Measurements from ENCODE around the gene ERCC6L2. TPM values are rescaled to one million over a fixed set of nuclear protein-coding genes. Genes with fewer than 3 reads are reported as not detected.

The ERCC6L2 gene
- polyA plus RNA-seq, 6 donors from 2014 or later: 19.5 to 40.7 (median 26.8) TPM

DNA sequence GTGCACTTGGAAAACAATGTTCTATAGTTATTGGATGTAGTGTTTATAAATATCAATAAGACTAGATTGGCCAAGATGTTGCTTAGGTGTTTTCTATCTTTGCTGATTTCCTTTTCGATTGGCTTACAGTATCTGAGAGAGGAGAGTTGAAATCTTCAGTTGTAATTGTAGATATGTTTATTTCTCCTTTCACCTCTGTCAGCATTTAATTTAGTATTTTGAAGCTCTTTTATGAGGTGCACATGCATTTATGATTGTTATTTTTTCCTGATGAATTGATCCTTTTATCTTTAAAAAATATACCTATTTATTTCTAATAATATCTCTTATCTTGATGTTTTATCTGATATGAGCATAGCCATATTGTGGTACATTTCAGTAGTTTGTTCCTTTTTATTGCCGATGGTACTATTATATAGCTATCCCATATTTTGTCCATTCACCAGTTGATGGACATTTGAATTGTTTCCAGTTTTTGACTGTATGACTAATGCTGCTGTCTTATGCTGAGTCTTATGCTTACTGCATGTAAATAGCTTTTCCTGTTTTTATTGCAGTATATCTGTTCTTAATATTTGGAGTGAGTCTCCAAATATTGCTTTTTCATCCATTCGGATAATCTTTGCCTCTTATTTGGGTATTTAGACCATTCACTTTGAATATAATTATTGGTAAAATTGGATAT lies 34.7 kb downstream of the ERCC6L2 start:
- DNase-seq (no peak), ATAC-seq (ENCODE audit: low read depth in 2 of 2) (no peak)
- Mint-ChIP-seq H3K27me3 (no peaks in the 10 kb centered on the region), H3K27ac (no peak overlapping the region), H3K36me3 (peaks cover 10 to 12% of the 10 kb centered on the region in 2 donors), H3K4me3 (no peak overlapping the region), H3K4me1 (peaks cover 0 to 3% (median 0%) of the 10 kb centered on the region in 3 donors), H3K9me3 (no peaks in the 10 kb centered on the region)

GRCh38 chr9:95910770-95911340 lies 35.4 kb downstream of the ERCC6L2 start:
- peak overlapping the region in 1 of 6 donors; percentile 67 for H3K27ac Mint-ChIP-seq
- H3K27me3 Mint-ChIP-seq: no peaks in the 10 kb centered on the region
- no peak overlapping the region for H3K4me3 Mint-ChIP-seq
- ATAC-seq (ENCODE audit: low read depth in 2 of 2) (no peak), DNase-seq (no peak)
- peaks cover 0 to 3% (median 0%) of the 10 kb centered on the region in 3 donors for H3K4me1 Mint-ChIP-seq
- H3K9me3 Mint-ChIP-seq: no peaks in the 10 kb centered on the region
- H3K36me3 Mint-ChIP-seq: peaks cover 9 to 14% of the 10 kb centered on the region in 2 donors

DNA sequence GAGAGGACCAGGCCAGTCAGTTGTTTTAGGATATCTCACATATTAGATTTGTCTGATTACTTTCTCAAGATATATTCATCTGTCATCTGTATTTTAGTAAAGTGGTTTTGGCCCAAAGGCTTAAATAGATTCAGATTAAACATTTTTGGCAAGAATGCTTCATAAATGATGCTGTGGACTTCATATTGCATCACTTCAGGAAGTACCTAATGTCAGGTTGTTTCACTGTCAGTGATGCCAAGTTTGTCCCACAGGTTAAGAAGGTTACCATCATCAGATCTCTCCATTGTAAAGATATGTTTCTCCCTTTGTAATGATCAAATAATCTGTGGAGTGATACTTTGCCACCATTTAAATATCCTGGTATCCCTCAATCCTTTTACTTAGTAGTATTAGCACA lies 37.3 kb downstream of the ERCC6L2 start:
- Mint-ChIP-seq H3K4me3 (no peak overlapping the region), H3K27me3 (no peaks in the 10 kb centered on the region), H3K36me3 (peaks cover 7 to 28% of the 10 kb centered on the region in 2 donors), H3K9me3 (no peaks in the 10 kb centered on the region), H3K27ac (no peak overlapping the region), H3K4me1 (peaks cover 0 to 3% (median 0%) of the 10 kb centered on the region in 3 donors)
- DNase-seq (no peak), ATAC-seq (ENCODE audit: low read depth in 2 of 2) (no peak)

DNA sequence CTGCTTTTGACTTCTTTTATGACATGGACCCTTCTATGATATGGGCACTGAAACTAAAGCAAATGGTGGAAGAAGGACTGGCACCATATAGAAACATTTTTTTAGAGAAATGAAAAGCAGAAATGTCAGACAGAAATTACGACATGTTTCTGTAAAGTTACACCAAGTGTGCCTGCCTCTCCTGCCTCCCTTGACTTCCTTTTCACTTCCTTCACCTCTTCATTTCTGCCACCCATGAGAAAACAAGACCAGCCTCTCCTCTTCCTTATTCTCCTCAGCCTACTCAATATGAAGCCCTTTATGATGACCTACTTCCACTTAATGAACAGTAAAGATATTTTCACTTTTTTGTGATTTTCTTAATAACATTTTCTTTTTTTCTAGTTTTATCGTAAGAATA lies 44.5 kb downstream of the ERCC6L2 start:
- Mint-ChIP-seq H3K4me3 (no peak overlapping the region), H3K9me3 (no peaks in the 10 kb centered on the region), H3K4me1 (peaks cover 4 to 11% (median 4%) of the 10 kb centered on the region in 3 donors), H3K27me3 (no peaks in the 10 kb centered on the region), H3K36me3 (peaks cover 9 to 23% of the 10 kb centered on the region in 2 donors), H3K27ac (peak overlapping the region in 5 of 6 donors; percentile 45 to 88 (median 73))
- DNase-seq (no peak), ATAC-seq (ENCODE audit: low read depth in 2 of 2) (no peak)

GRCh38 chr9:95923794-95924193 lies 48.3 kb downstream of the ERCC6L2 start:
- no peak overlapping the region for H3K4me3 Mint-ChIP-seq
- peaks cover 4 to 11% (median 4%) of the 10 kb centered on the region in 3 donors for H3K4me1 Mint-ChIP-seq
- no peaks in the 10 kb centered on the region for H3K27me3 Mint-ChIP-seq
- DNase-seq (no peak), ATAC-seq (ENCODE audit: low read depth in 2 of 2) (no peak)
- no peaks in the 10 kb centered on the region for H3K9me3 Mint-ChIP-seq
- peaks cover 9 to 15% of the 10 kb centered on the region in 2 donors for H3K36me3 Mint-ChIP-seq
- no peak overlapping the region for H3K27ac Mint-ChIP-seq

DNA sequence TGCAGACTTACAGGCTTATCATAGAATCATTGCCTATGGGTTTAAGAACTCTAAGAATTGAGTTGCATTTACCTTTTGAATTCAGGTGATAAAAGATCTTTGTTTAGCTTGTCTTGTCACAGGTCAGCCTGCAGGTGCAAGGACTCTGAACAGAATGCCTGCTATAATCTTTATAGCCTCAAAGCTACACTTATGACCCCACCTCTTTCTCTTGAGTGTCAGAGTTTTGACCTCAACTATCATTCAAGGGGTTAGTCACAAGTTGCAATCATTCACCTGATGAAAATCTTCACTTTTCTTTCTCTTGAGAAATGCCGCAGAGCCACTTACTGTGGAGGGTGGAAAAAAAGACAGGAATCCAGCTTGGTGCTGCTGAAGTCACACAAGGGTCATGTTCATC lies 49.5 kb downstream of the ERCC6L2 start:
- Mint-ChIP-seq H3K9me3 (no peaks in the 10 kb centered on the region), H3K27ac (no peak overlapping the region), H3K36me3 (peaks cover 13 to 23% of the 10 kb centered on the region in 2 donors), H3K4me3 (no peak overlapping the region), H3K4me1 (peaks cover 2 to 4% (median 3%) of the 10 kb centered on the region in 3 donors), H3K27me3 (no peaks in the 10 kb centered on the region)
- ATAC-seq (ENCODE audit: low read depth in 2 of 2) (no peak), DNase-seq (no peak)

DNA sequence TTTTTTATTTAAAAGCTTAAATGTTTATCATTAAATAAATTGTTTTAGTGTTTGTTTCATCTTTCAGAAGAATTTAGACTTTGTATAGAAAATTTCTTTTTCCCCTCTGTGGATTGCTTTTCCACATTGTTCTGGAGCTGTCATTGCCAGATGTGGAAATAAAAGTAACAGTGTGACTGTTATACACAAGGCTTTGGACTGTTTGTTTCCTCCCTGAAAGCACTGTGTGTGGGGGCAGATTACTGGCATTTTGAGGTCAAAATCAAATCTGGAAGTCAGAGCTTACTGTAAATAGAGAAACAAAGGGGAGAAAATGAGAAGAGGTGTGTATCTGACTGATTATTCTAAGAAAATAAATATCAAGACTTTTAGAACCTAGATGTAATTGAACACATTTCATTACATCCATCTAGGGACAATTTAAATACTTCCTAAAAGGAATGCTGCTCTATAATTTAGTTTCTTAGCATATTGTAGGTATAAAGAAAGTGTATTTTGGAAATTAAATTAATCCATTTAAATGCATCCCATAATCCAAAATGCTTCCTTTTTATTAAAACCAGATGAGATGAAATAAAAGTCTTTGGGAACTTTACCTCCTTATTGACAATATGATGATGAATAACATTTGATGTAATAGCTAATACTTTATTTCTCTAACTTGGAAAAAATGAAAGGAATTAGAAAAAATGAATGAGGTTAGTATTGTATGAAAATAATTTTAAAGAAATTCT lies 51.9 kb downstream of the ERCC6L2 start:
- no peak overlapping the region for H3K4me3 Mint-ChIP-seq
- DNase-seq (no peak), ATAC-seq (ENCODE audit: low read depth in 2 of 2) (no peak)
- peaks cover 36 to 45% of the 10 kb centered on the region in 2 donors for H3K36me3 Mint-ChIP-seq
- no peak overlapping the region for H3K27ac Mint-ChIP-seq
- no peaks in the 10 kb centered on the region for H3K9me3 Mint-ChIP-seq
- H3K27me3 Mint-ChIP-seq: no peaks in the 10 kb centered on the region
- no peaks in the 10 kb centered on the region for H3K4me1 Mint-ChIP-seq

DNA sequence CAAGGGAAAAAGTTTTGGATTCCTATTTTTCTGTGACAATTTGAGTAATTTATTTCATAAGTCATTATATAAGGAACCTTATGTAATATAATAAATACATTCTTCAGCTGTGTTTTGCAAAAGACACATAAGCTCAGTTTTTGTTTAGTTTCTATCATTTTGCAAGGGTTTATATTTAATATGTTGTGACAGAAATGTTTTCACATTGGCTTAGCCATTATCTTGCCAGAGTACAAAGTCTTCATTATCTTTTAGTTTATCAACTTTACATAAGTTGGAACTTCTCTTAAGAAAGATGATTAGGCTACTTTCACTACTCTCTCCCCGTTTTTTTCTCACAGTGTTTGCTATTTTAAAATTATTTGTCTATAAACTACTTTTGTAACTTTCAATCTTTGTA lies 54.8 kb downstream of the ERCC6L2 start:
- no peaks in the 10 kb centered on the region for H3K27me3 Mint-ChIP-seq
- no peak overlapping the region for H3K27ac Mint-ChIP-seq
- H3K36me3 Mint-ChIP-seq: peaks cover 53 to 61% of the 10 kb centered on the region in 2 donors
- ATAC-seq (ENCODE audit: low read depth in 2 of 2): no peak
- no peak overlapping the region for H3K4me3 Mint-ChIP-seq
- H3K9me3 Mint-ChIP-seq: peaks cover 0 to 2% (median 0%) of the 10 kb centered on the region in 7 donors
- no peak for DNase-seq
- H3K4me1 Mint-ChIP-seq: no peaks in the 10 kb centered on the region

- no peak for ATAC-seq (ENCODE audit: low read depth in 2 of 2)
- peaks cover 68 to 76% of the 10 kb centered on the region in 2 donors for H3K36me3 Mint-ChIP-seq
- H3K4me3 Mint-ChIP-seq: no peak overlapping the region
- no peaks in the 10 kb centered on the region for H3K27me3 Mint-ChIP-seq
- H3K9me3 Mint-ChIP-seq: peaks cover 0 to 25% (median 13%) of the 10 kb centered on the region in 7 donors
- no peaks in the 10 kb centered on the region for H3K4me1 Mint-ChIP-seq
- H3K27ac Mint-ChIP-seq: peak overlapping the region in 2 of 6 donors; percentile 0 to 40
- DNase-seq: no peak
These were observed 60.5 kb downstream of the ERCC6L2 start for GRCh38 chr9:95935861-95936578.

GRCh38 chr9:95936579-95937075 lies 61.1 kb downstream of the ERCC6L2 start:
- H3K4me3 Mint-ChIP-seq: no peak overlapping the region
- H3K4me1 Mint-ChIP-seq: no peaks in the 10 kb centered on the region
- H3K27me3 Mint-ChIP-seq: no peaks in the 10 kb centered on the region
- peaks cover 68 to 72% of the 10 kb centered on the region in 2 donors for H3K36me3 Mint-ChIP-seq
- no peak for DNase-seq
- no peak overlapping the region for H3K27ac Mint-ChIP-seq
- peaks cover 0 to 25% (median 13%) of the 10 kb centered on the region in 7 donors for H3K9me3 Mint-ChIP-seq
- ATAC-seq (ENCODE audit: low read depth in 2 of 2): no peak

DNA sequence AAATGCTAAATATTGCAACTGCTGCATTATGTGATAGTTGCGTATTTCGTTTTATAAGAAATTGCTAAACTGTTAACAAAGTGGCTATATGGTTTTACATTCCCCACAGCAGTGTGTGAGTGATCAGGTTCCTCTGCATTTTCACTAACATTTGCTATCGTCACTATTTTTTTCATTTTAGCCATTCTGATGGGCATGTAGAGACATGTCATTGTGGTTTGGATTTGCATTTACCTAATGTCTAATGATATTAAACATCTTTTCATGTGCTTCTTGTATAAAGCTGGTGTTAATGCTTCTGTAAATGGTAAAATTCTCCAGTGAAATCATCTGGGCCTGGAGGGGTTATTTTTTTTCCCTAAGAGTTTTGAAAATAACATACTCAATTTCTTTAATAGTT lies 61.6 kb downstream of the ERCC6L2 start:
- no peak overlapping the region for H3K4me3 Mint-ChIP-seq
- H3K27ac Mint-ChIP-seq: no peak overlapping the region
- H3K9me3 Mint-ChIP-seq: peaks cover 0 to 25% (median 13%) of the 10 kb centered on the region in 7 donors
- no peaks in the 10 kb centered on the region for H3K27me3 Mint-ChIP-seq
- DNase-seq (no peak), ATAC-seq (ENCODE audit: low read depth in 2 of 2) (no peak)
- H3K36me3 Mint-ChIP-seq: peaks cover 70 to 72% of the 10 kb centered on the region in 2 donors
- no peaks in the 10 kb centered on the region for H3K4me1 Mint-ChIP-seq

DNA sequence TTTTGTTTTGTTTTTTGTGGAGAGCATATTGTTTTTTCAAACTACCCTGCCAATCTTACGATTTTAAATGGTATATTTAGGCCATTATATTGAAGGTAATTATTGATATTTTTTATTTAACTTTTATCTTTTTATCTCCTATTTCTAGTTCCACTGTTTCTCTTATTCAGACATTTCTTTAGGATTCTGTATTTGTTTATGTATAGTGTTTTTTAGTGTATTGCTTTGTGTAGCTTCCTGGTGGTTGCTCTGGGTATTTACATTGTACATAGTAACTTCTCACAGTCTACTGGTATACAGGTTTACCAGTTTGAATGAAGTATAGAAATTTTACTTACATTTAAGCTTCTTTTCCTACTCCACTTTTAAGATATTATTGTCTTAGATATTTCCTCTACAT lies 63.2 kb downstream of the ERCC6L2 start:
- Mint-ChIP-seq H3K36me3 (peaks cover 72% of the 10 kb centered on the region in 2 donors), H3K27ac (no peak overlapping the region)
- no peak for ATAC-seq (ENCODE audit: low read depth in 2 of 2)

DNA sequence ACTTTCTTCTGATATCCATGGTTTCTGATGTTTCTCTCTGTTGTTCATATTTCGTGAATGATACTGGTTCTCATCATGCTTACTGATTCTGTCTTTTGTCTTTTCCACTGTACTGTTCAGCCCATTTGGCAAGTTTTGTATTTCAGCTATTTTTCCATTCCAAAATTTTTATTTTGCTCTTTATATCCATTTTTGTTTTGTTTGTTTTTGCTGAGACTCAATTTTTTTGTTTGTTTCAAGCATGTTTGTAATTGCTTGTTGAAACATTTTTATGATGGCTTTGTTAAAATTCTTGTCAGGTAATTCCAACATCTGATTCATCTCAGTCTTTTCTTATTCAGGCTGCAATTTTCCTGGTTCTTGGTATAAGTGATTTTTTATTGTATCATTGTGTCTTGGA lies 64.0 kb downstream of the ERCC6L2 start:
- H3K36me3 Mint-ChIP-seq: peaks cover 79 to 80% of the 10 kb centered on the region in 2 donors

More for the DNA sequence above, 63.2 kb downstream of the ERCC6L2 start:
- H3K9me3 Mint-ChIP-seq: peaks cover 0 to 25% (median 14%) of the 10 kb centered on the region in 7 donors
- no peak for DNase-seq
- no peaks in the 10 kb centered on the region for H3K27me3 Mint-ChIP-seq
- no peak overlapping the region for H3K4me3 Mint-ChIP-seq
- H3K4me1 Mint-ChIP-seq: no peaks in the 10 kb centered on the region

More for the DNA sequence above, 64.0 kb downstream of the ERCC6L2 start:
- Mint-ChIP-seq H3K4me3 (no peak overlapping the region), H3K4me1 (no peaks in the 10 kb centered on the region), H3K9me3 (peaks cover 0 to 25% (median 14%) of the 10 kb centered on the region in 7 donors), H3K27me3 (no peaks in the 10 kb centered on the region), H3K27ac (peak overlapping the region in 1 of 6 donors; percentile 34)
- DNase-seq (no peak), ATAC-seq (ENCODE audit: low read depth in 2 of 2) (no peak)
